ENCODE measurements around the gene ZNF700.
"Not testable (repeated sequence)": the region's sequence is repeated elsewhere in the genome, so short reads cannot be mapped to it uniquely, and the experiment has no call there.

Gene ZNF700

GRCh38 chr19:11924886-11925650 lies at the start of gene ZNF700:
Gene ZNF700, plus strand, starts transcription at chr19:11925107. Its CDS starts 104 bp downstream, at chr19:11925211.
- peaks cover 0 to 33% (median 22%) of the 10 kb centered on the region in 5 donors for H3K4me1 ChIP-seq (ENCODE audit: control insufficient read depth in 5 of 5, insufficient read depth in 5 of 5, low read length in 5 of 5)
- H3K9me3 ChIP-seq (ENCODE audit: control insufficient read depth in 5 of 5, low read length in 5 of 5), result no peaks in the 10 kb centered on the region
- H3K27me3 ChIP-seq (ENCODE audit: control insufficient read depth in 5 of 5, insufficient read depth in 4 of 5, low read length in 5 of 5), result no peaks in the 10 kb centered on the region
- peak within 1 kb of the TSS; percentile 75 to 93 (median 88) for H3K9ac ChIP-seq (ENCODE audit: low read length in 5 of 5)
- H3K4me3 ChIP-seq (ENCODE audit: low read depth in 1 of 5, low read length in 5 of 5), result peak within 1 kb of the TSS; percentile 90 to 97 (median 91)
- no peaks in the 10 kb centered on the region for H3K36me3 ChIP-seq (ENCODE audit: control insufficient read depth in 5 of 5, insufficient read depth in 5 of 5, low read length in 5 of 5)
- H3K27ac ChIP-seq (ENCODE audit: low read depth, low read length), result peak within 1 kb of the TSS; percentile 91

- not testable (repeated sequence) for H3K4me1 ChIP-seq (ENCODE audit: control insufficient read depth in 5 of 5, insufficient read depth in 5 of 5, low read length in 5 of 5); H3K9me3 ChIP-seq (ENCODE audit: control insufficient read depth in 5 of 5, low read length in 5 of 5); H3K4me3 ChIP-seq (ENCODE audit: low read depth in 1 of 5, low read length in 5 of 5); H3K36me3 ChIP-seq (ENCODE audit: control insufficient read depth in 5 of 5, insufficient read depth in 5 of 5, low read length in 5 of 5); H3K27me3 ChIP-seq (ENCODE audit: control insufficient read depth in 5 of 5, insufficient read depth in 4 of 5, low read length in 5 of 5); H3K9ac ChIP-seq (ENCODE audit: low read length in 5 of 5); H3K27ac ChIP-seq (ENCODE audit: low read depth, low read length)
Observed at GRCh38 chr19:11879687-11880266, 45.1 kb upstream of the ZNF700 start.

GRCh38 chr19:11880598-11880997 lies 44.3 kb upstream of the ZNF700 start:
- no peaks in the 10 kb centered on the region for H3K27me3 ChIP-seq (ENCODE audit: control insufficient read depth in 5 of 5, insufficient read depth in 4 of 5, low read length in 5 of 5)
- H3K9ac ChIP-seq (ENCODE audit: low read length in 5 of 5), result no peak overlapping the region

GRCh38 chr19:11881151-11881800 lies 43.6 kb upstream of the ZNF700 start:
- no peaks in the 10 kb centered on the region for H3K36me3 ChIP-seq (ENCODE audit: control insufficient read depth in 5 of 5, insufficient read depth in 5 of 5, low read length in 5 of 5)
- H3K27ac ChIP-seq (ENCODE audit: low read depth, low read length), result no peak overlapping the region
- H3K4me3 ChIP-seq (ENCODE audit: low read depth in 1 of 5, low read length in 5 of 5), result peak overlapping the region in 2 of 5 donors; percentile 26 to 39
- H3K27me3 ChIP-seq (ENCODE audit: control insufficient read depth in 5 of 5, insufficient read depth in 4 of 5, low read length in 5 of 5), result no peaks in the 10 kb centered on the region
- no peaks in the 10 kb centered on the region for H3K9me3 ChIP-seq (ENCODE audit: control insufficient read depth in 5 of 5, low read length in 5 of 5)
- peaks cover 0 to 6% (median 3%) of the 10 kb centered on the region in 5 donors for H3K4me1 ChIP-seq (ENCODE audit: control insufficient read depth in 5 of 5, insufficient read depth in 5 of 5, low read length in 5 of 5)
- H3K9ac ChIP-seq (ENCODE audit: low read length in 5 of 5), result no peak overlapping the region

More at GRCh38 chr19:11880598-11880997, 44.3 kb upstream of the ZNF700 start:
- Histone ChIP-seq H3K4me3 (ENCODE audit: low read depth in 1 of 5, low read length in 5 of 5) (no peak overlapping the region), H3K9me3 (ENCODE audit: control insufficient read depth in 5 of 5, low read length in 5 of 5) (no peaks in the 10 kb centered on the region), H3K4me1 (ENCODE audit: control insufficient read depth in 5 of 5, insufficient read depth in 5 of 5, low read length in 5 of 5) (peaks cover 0 to 6% (median 3%) of the 10 kb centered on the region in 5 donors), H3K36me3 (ENCODE audit: control insufficient read depth in 5 of 5, insufficient read depth in 5 of 5, low read length in 5 of 5) (no peaks in the 10 kb centered on the region), H3K27ac (ENCODE audit: low read depth, low read length) (no peak overlapping the region)

- peaks cover 5 to 13% (median 10%) of the 10 kb centered on the region in 5 donors for H3K4me1 ChIP-seq (ENCODE audit: control insufficient read depth in 5 of 5, insufficient read depth in 5 of 5, low read length in 5 of 5)
- no peak overlapping the region for H3K4me3 ChIP-seq (ENCODE audit: low read depth in 1 of 5, low read length in 5 of 5)
- H3K27ac ChIP-seq (ENCODE audit: low read depth, low read length), result no peak overlapping the region
- no peaks in the 10 kb centered on the region for H3K36me3 ChIP-seq (ENCODE audit: control insufficient read depth in 5 of 5, insufficient read depth in 5 of 5, low read length in 5 of 5)
- H3K9me3 ChIP-seq (ENCODE audit: control insufficient read depth in 5 of 5, low read length in 5 of 5), result no peaks in the 10 kb centered on the region
- H3K27me3 ChIP-seq (ENCODE audit: control insufficient read depth in 5 of 5, insufficient read depth in 4 of 5, low read length in 5 of 5), result no peaks in the 10 kb centered on the region
- no peak overlapping the region for H3K9ac ChIP-seq (ENCODE audit: low read length in 5 of 5)
Observed at GRCh38 chr19:11882606-11883005, 42.3 kb upstream of the ZNF700 start.

GRCh38 chr19:11887234-11887610 lies 37.7 kb upstream of the ZNF700 start:
- Histone ChIP-seq H3K4me3 (ENCODE audit: low read depth in 1 of 5, low read length in 5 of 5) (peak overlapping the region; percentile 81 to 96 (median 87)), H3K27me3 (ENCODE audit: control insufficient read depth in 5 of 5, insufficient read depth in 4 of 5, low read length in 5 of 5) (no peaks in the 10 kb centered on the region), H3K4me1 (ENCODE audit: control insufficient read depth in 5 of 5, insufficient read depth in 5 of 5, low read length in 5 of 5) (peaks cover 4 to 21% (median 15%) of the 10 kb centered on the region in 5 donors), H3K27ac (ENCODE audit: low read depth, low read length) (peak overlapping the region; percentile 70), H3K36me3 (ENCODE audit: control insufficient read depth in 5 of 5, insufficient read depth in 5 of 5, low read length in 5 of 5) (no peaks in the 10 kb centered on the region), H3K9me3 (ENCODE audit: control insufficient read depth in 5 of 5, low read length in 5 of 5) (no peaks in the 10 kb centered on the region), H3K9ac (ENCODE audit: low read length in 5 of 5) (peak overlapping the region in 1 of 5 donors; percentile 92)

GRCh38 chr19:11887611-11888531 lies 37.0 kb upstream of the ZNF700 start, which contains the start of gene ZNF69:
Gene ZNF69, plus strand, starts transcription at chr19:11887782. Its CDS starts 142 bp downstream, at chr19:11887924.
- H3K27ac ChIP-seq (ENCODE audit: low read depth, low read length), result peak within 1 kb of the TSS; percentile 70
- peak within 1 kb of the TSS; percentile 81 to 96 (median 87) for H3K4me3 ChIP-seq (ENCODE audit: low read depth in 1 of 5, low read length in 5 of 5)
- no peaks in the 10 kb centered on the region for H3K9me3 ChIP-seq (ENCODE audit: control insufficient read depth in 5 of 5, low read length in 5 of 5)
- H3K36me3 ChIP-seq (ENCODE audit: control insufficient read depth in 5 of 5, insufficient read depth in 5 of 5, low read length in 5 of 5), result no peaks in the 10 kb centered on the region
- H3K9ac ChIP-seq (ENCODE audit: low read length in 5 of 5), result peak within 1 kb of the TSS; percentile 63 to 92 (median 75)
- peaks cover 4 to 21% (median 15%) of the 10 kb centered on the region in 5 donors for H3K4me1 ChIP-seq (ENCODE audit: control insufficient read depth in 5 of 5, insufficient read depth in 5 of 5, low read length in 5 of 5)
- H3K27me3 ChIP-seq (ENCODE audit: control insufficient read depth in 5 of 5, insufficient read depth in 4 of 5, low read length in 5 of 5), result no peaks in the 10 kb centered on the region

GRCh38 chr19:11889901-11890300 lies 35.0 kb upstream of the ZNF700 start:
- H3K27me3 ChIP-seq (ENCODE audit: control insufficient read depth in 5 of 5, insufficient read depth in 4 of 5, low read length in 5 of 5); H3K9ac ChIP-seq (ENCODE audit: low read length in 5 of 5); H3K9me3 ChIP-seq (ENCODE audit: control insufficient read depth in 5 of 5, low read length in 5 of 5); H3K4me3 ChIP-seq (ENCODE audit: low read depth in 1 of 5, low read length in 5 of 5); H3K27ac ChIP-seq (ENCODE audit: low read depth, low read length); H3K36me3 ChIP-seq (ENCODE audit: control insufficient read depth in 5 of 5, insufficient read depth in 5 of 5, low read length in 5 of 5): not testable (repeated sequence)
- H3K4me1 ChIP-seq (ENCODE audit: control insufficient read depth in 5 of 5, insufficient read depth in 5 of 5, low read length in 5 of 5), result peaks cover 4 to 21% (median 15%) of the 10 kb centered on the region in 5 donors

GRCh38 chr19:11890634-11891033 lies 34.3 kb upstream of the ZNF700 start:
- Histone ChIP-seq H3K9ac (ENCODE audit: low read length in 5 of 5) (no peak overlapping the region), H3K36me3 (ENCODE audit: control insufficient read depth in 5 of 5, insufficient read depth in 5 of 5, low read length in 5 of 5) (peaks cover 0 to 6% (median 0%) of the 10 kb centered on the region in 5 donors), H3K27me3 (ENCODE audit: control insufficient read depth in 5 of 5, insufficient read depth in 4 of 5, low read length in 5 of 5) (no peaks in the 10 kb centered on the region), H3K4me1 (ENCODE audit: control insufficient read depth in 5 of 5, insufficient read depth in 5 of 5, low read length in 5 of 5) (peaks cover 4 to 21% (median 15%) of the 10 kb centered on the region in 5 donors), H3K27ac (ENCODE audit: low read depth, low read length) (no peak overlapping the region), H3K4me3 (ENCODE audit: low read depth in 1 of 5, low read length in 5 of 5) (no peak overlapping the region), H3K9me3 (ENCODE audit: control insufficient read depth in 5 of 5, low read length in 5 of 5) (no peaks in the 10 kb centered on the region)

Data from subcutaneous abdominal adipose tissue (tissue), 5 donors.